Spleen (tissue), 13 donors: ENCODE measurements around the gene CLHC1. TPM values are rescaled to one million over a fixed set of nuclear protein-coding genes. Genes with fewer than 3 reads are reported as not detected.
A peak's percentile ranks its signal among the peaks of the same experiment; 100 is the strongest.
"Not testable (repeated sequence)": the region's sequence is repeated elsewhere in the genome, so short reads cannot be mapped to it uniquely, and the experiment has no call there.

Source experiments
- DNase-seq: peaks from one replicate; pipeline ENCODE4 v3.0.0-alpha.2; 2020
- H3K27ac ChIP-seq, 8 donors: fragments of 200-600 bp; sonication (generic) in 7 of 8; 1 replicate in 4 of 8; 2 replicates in 4 of 8; pipeline versions ENCODE4 v1.5.0 to v1.8.0; 2016 to 2021; ENCODE audit warnings: inconsistent platforms in 4 of 8, mild to moderate bottlenecking in 4 of 8, moderate library complexity in 1 of 8
- H3K27me3 ChIP-seq, 7 donors: fragments of 200-600 bp; sonication (generic) in 6 of 7; replicated peaks in 1 of 7; 1 replicate in 4 of 7; 2 replicates in 3 of 7; pipeline versions ENCODE4 v1.5.0 to v1.8.0; 2016 to 2021; ENCODE audit warnings: inconsistent platforms in 3 of 7, mild to moderate bottlenecking in 1 of 7
- H3K36me3 ChIP-seq, 6 donors: fragments of 200-600 bp; sonication (generic) in 5 of 6; 1 replicate in 4 of 6; 2 replicates in 2 of 6; pipeline versions ENCODE4 v1.5.0 to v1.8.0; 2016 to 2021; ENCODE audit warnings: inconsistent platforms in 2 of 6
- H3K4me1 ChIP-seq, 6 donors: fragments of 200-600 bp; sonication (generic) in 5 of 6; 1 replicate in 3 of 6; 2 replicates in 3 of 6; pipeline versions ENCODE4 v1.5.0 to v1.8.0; 2016 to 2021; ENCODE audit warnings: inconsistent platforms in 3 of 6
- H3K4me3 ChIP-seq, 8 donors: fragments of 200-600 bp; sonication (generic) in 7 of 8; 1 replicate in 4 of 8; 2 replicates in 4 of 8; pipeline versions ENCODE4 v1.5.0 to v1.8.0; 2016 to 2021; ENCODE audit warnings: inconsistent platforms in 4 of 8, mild to moderate bottlenecking in 4 of 8, moderate library complexity in 2 of 8
- H3K9me3 ChIP-seq, 8 donors: fragments of 200-600 bp; sonication (generic) in 7 of 8; 1 replicate in 4 of 8; 2 replicates in 4 of 8; pipeline versions ENCODE4 v1.5.0 to v1.8.0; 2016 to 2021; ENCODE audit warnings: inconsistent platforms in 4 of 8
- CTCF ChIP-seq, 11 experiments: fragments of 200-600 bp in 7 of 11; fragments of 450-650 bp in 4 of 11; sonication (generic) in 4 of 11; IDR thresholded peaks in 8 of 11; conservative IDR thresholded peaks in 3 of 11; 1 replicate in 7 of 11; 2 replicates in 4 of 11; pipeline versions ENCODE4 v1.4.0 to v1.8.0; 2016 to 2021; ENCODE audit warnings: antibody characterized with exemption in 11 of 11, inconsistent platforms in 4 of 11, mild to moderate bottlenecking in 1 of 11
- POLR2A ChIP-seq, 3 donors: fragments of 450-650 bp; IDR thresholded peaks; one replicate each; pipeline ENCODE4 v1.5.1; 2017; ENCODE audit warnings: antibody characterized with exemption in 3 of 3, mild to moderate bottlenecking in 1 of 3
- POLR2AphosphoS5 ChIP-seq, 3 donors: sonication (generic); formaldehyde crosslinking; IDR thresholded peaks; one replicate each; pipeline ENCODE4 v1.5.1; 2017; ENCODE audit warnings: antibody characterized with exemption in 3 of 3
- whole genome bisulfite sequencing, 5 donors: extraction: QIAGEN DNeasy Blood & Tissue Kit in 3 of 5; methylation state at CpG; one replicate each; pipeline versions ENCODE4 v1.1.5 to v1.1.7; 2013 to 2018; 5-methylcytosine and 5-hydroxymethylcytosine counted together
- intact Hi-C: fragments of 100-400 bp; cut with DNase I; formaldehyde crosslinking; loops from one replicate; pipeline ENCODE4 v1.15.0; 2023; ENCODE audit warnings: low total_unique reads
- long read RNA-seq, 2 donors: transcript quantifications; one replicate each; lab custom pipeline, GENCODE V29; 2026
- polyA plus RNA-seq, 3 donors: library from polyadenylated mRNA; stranded (reverse); fragments of 200-250 nt; gene quantifications; one replicate each; pipeline ENCODE4 v1.2.1, GENCODE V29; 2013
- total RNA-seq, 7 donors: library from RNA; depleted of rRNA in 3 of 7; stranded (reverse); fragments of >200 nt in 3 of 7; fragmentation: NEBNext Ultra II Directional in 4 of 7; extraction: Animal tissue kit (Norgen Biotek cat#: 25700) in 4 of 7; gene quantifications; one replicate each; pipeline versions ENCODE4 v1.1.0 to v1.2.1, GENCODE V29; 2016 to 2021
- donor health status: healthy with polysubstance abuse.
- donor health status: DM: no; HTN: no; CAD: no; lungs with moderate emphysema.
- donor health status: DM: no; HTN: no; CAD: no.
- donor health status: Bipolar disorder and iron deficiency.
- donor health status: healthy.
- donor health status: DM: no; HTN: no; CAD: no.
- donor health status: DM: yes; HTN: yes; CAD: no.

CLHC1 gene
- total RNA-seq (10 to 100 TPM in 5 of 7 donors, 1 to 10 TPM in 2; 5.2 to 34.7 (median 10.6) TPM), polyA plus RNA-seq (10 to 100 TPM in 2 of 3 donors, 1 to 10 TPM in 1; 6.6 to 24.1 (median 15.5) TPM)
- long read RNA-seq, donor 1, partial matches to known transcripts: 1,350 of 3,316 reads
- long read RNA-seq, donor 1, other reads (novel, unspliced or antisense): 1,966 of 3,316 reads
- long read RNA-seq, donor 2, partial matches to known transcripts: 1,484 of 3,453 reads
- long read RNA-seq, donor 2, other reads (novel, unspliced or antisense): 1,969 of 3,453 reads

GRCh38 chr2:55232084-55232862, at the start of gene CLHC1, which contains the start of gene RPS27A:
Gene CLHC1 (minus strand): TSS chr2:55232293. CDS start chr2:55222411, 9,882 bp downstream.
Gene RPS27A (plus strand): TSS chr2:55232688. CDS start chr2:55232825, 137 bp downstream.
- intact Hi-C loops: no loop called here

GRCh38 chr2:55280851-55281546, 48.9 kb upstream of the CLHC1 start:
- Histone ChIP-seq H3K4me1 (peaks cover 3 to 37% (median 25%) of the 10 kb centered on the region in 6 donors), H3K4me3 (peak overlapping the region in 1 of 8 donors; percentile 77)
- 85 to 98% (median 88%) methylated on average over 5 of the region's 5 CpGs for WGBS, 5 donors

More at GRCh38 chr2:55232084-55232862, at the start of gene CLHC1, which contains the start of gene RPS27A:
- 0 to 1% (median 0%) methylated on average over 34 to 37 of the region's 37 CpGs for WGBS, 5 donors
- Histone ChIP-seq H3K9me3 (no peaks in the 10 kb centered on the region), H3K36me3 (peaks cover 0 to 40% (median 33%) of the 10 kb centered on the region in 6 donors), H3K27ac (peak within 1 kb of the TSS; percentile 91 to 99 (median 93)), H3K27me3 (no peaks in the 10 kb centered on the region), H3K4me1 (peaks cover 23 to 83% (median 53%) of the 10 kb centered on the region in 6 donors), H3K4me3 (peak within 1 kb of the TSS; percentile 75 to 99 (median 90))
- TF ChIP-seq POLR2A (IDR thresholded peaks at IDR 0.05) (peak in 2 of 3 donors; percentile 61 to 73), CTCF (IDR thresholded peaks at IDR 0.05 in 8 of 11, conservative IDR thresholded peaks at IDR 0.05 in 3 of 11) (peak in 2 of 11 experiments; percentile 7 to 28), POLR2AphosphoS5 (IDR thresholded peaks at IDR 0.05) (peak; percentile 93)
- peak; percentile 98 for DNase-seq

GRCh38 chr2:55279859-55280424, 47.8 kb upstream of the CLHC1 start:
- H3K27ac ChIP-seq, H3K27me3 ChIP-seq, H3K9me3 ChIP-seq, H3K4me3 ChIP-seq, intact Hi-C loops, DNase-seq, H3K36me3 ChIP-seq: not testable (repeated sequence)
- H3K4me1 ChIP-seq: peaks cover 3 to 34% (median 24%) of the 10 kb centered on the region in 6 donors
- 83 to 88% (median 84%) methylated on average over 7 of the region's 7 CpGs for WGBS, 5 donors

More at GRCh38 chr2:55280851-55281546, 48.9 kb upstream of the CLHC1 start:
- H3K9me3 ChIP-seq, DNase-seq, intact Hi-C loops, H3K36me3 ChIP-seq, H3K27me3 ChIP-seq: not testable (repeated sequence)
- peak overlapping the region in 5 of 8 donors; percentile 91 to 95 (median 94) for H3K27ac ChIP-seq

GRCh38 chr2:55279214-55279835, 47.2 kb upstream of the CLHC1 start:
- H3K27ac ChIP-seq, DNase-seq, H3K36me3 ChIP-seq, H3K27me3 ChIP-seq, H3K4me3 ChIP-seq, intact Hi-C loops, H3K9me3 ChIP-seq: not testable (repeated sequence)
- peaks cover 3 to 27% (median 22%) of the 10 kb centered on the region in 6 donors for H3K4me1 ChIP-seq
- whole genome bisulfite sequencing, 5 donors: 52 to 79% (median 70%) methylated on average over 10 of the region's 10 CpGs

GRCh38 chr2:55277310-55277709, 45.2 kb upstream of the CLHC1 start:
- Histone ChIP-seq H3K27ac (no peak overlapping the region), H3K27me3 (no peaks in the 10 kb centered on the region), H3K36me3 (no peaks in the 10 kb centered on the region), H3K4me3 (no peak overlapping the region), H3K4me1 (peaks cover 0 to 8% (median 5%) of the 10 kb centered on the region in 6 donors), H3K9me3 (no peaks in the 10 kb centered on the region)
- no peak for DNase-seq
- intact Hi-C loops: no loop called here
- TF ChIP-seq POLR2A (IDR thresholded peaks at IDR 0.05): no peak
- no peak for TF ChIP-seq POLR2AphosphoS5 (IDR thresholded peaks at IDR 0.05)
- no peak for TF ChIP-seq CTCF (IDR thresholded peaks at IDR 0.05 in 8 of 11, conservative IDR thresholded peaks at IDR 0.05 in 3 of 11)
- WGBS, 5 donors: 62 to 88% (median 80%) methylated on average over 3 of the region's 3 CpGs

GRCh38 chr2:55274346-55274745, 42.3 kb upstream of the CLHC1 start:
- H3K4me3 ChIP-seq, H3K27me3 ChIP-seq, intact Hi-C loops, H3K36me3 ChIP-seq, H3K9me3 ChIP-seq, DNase-seq, H3K27ac ChIP-seq: not testable (repeated sequence)
- peaks cover 6 to 11% (median 10%) of the 10 kb centered on the region in 6 donors for H3K4me1 ChIP-seq
- 78 to 94% (median 83%) methylated on average over 2 of the region's 2 CpGs for WGBS, 5 donors
